Thoracic aorta (tissue), 2 donors: ENCODE measurements around the gene GRB14. TPM values are rescaled to one million over a fixed set of nuclear protein-coding genes. Genes with fewer than 3 reads are reported as not detected.

Experiments
- ATAC-seq: fragments of 150-250 bp; one replicate; pipeline ENCODE4 v1.8.0; 2017; ENCODE audit warnings: low read depth; ENCODE audit not compliant: insufficient number of reproducible peaks, low FRiP score
- DNase-seq: peaks from one replicate; pipeline ENCODE4 v3.0.0-alpha.2; 2020; ENCODE audit warnings: low spot score
- H3K27ac ChIP-seq, 2 donors: fragments of 200-600 bp; sonication (generic); 1 replicate in 1 of 2; 2 replicates in 1 of 2; pipeline ENCODE4 v1.5.1; 2016; ENCODE audit warnings: mild to moderate bottlenecking in 2 of 2, moderate library complexity in 2 of 2
- H3K27me3 ChIP-seq: fragments of 200-600 bp; sonication (generic); replicated peaks from 2 replicates; pipeline ENCODE4 v1.6.0; 2016; ENCODE audit warnings: mild to moderate bottlenecking; ENCODE audit not compliant: insufficient read depth
- H3K36me3 ChIP-seq: fragments of 200-600 bp; sonication (generic); one replicate; pipeline ENCODE4 v1.5.1; 2016
- H3K4me1 ChIP-seq, 2 donors: fragments of 200-600 bp; sonication (generic); 1 replicate in 1 of 2; 2 replicates in 1 of 2; pipeline versions ENCODE4 v1.5.1 to v1.6.0; 2016; ENCODE audit warnings: low read depth in 2 of 2, mild to moderate bottlenecking in 1 of 2; ENCODE audit not compliant: control insufficient read depth in 1 of 2
- H3K4me3 ChIP-seq: fragments of 200-600 bp; sonication (generic); 2 replicates; pipeline ENCODE4 v1.5.1; 2016; ENCODE audit warnings: mild to moderate bottlenecking
- H3K9me3 ChIP-seq: fragments of 200-600 bp; sonication (generic); 2 replicates; pipeline ENCODE4 v1.5.1; 2016
- total RNA-seq, 2 donors: library from RNA; depleted of rRNA; stranded (reverse); fragments of >200 nt; gene quantifications; one replicate each; pipeline versions ENCODE4 v1.1.0 to v1.2.3, GENCODE V29; 2016
- TF ChIP-seq, protein P1 (sequence below): fragments of 200-600 bp; sonication (generic); IDR thresholded peaks from one replicate; pipeline ENCODE4 v1.5.1; 2019; ENCODE audit warnings: antibody characterized with exemption

The GRB14 gene
- total RNA-seq, 2 donors from 2014 or later = 4.7 to 7.9 TPM

DNA sequence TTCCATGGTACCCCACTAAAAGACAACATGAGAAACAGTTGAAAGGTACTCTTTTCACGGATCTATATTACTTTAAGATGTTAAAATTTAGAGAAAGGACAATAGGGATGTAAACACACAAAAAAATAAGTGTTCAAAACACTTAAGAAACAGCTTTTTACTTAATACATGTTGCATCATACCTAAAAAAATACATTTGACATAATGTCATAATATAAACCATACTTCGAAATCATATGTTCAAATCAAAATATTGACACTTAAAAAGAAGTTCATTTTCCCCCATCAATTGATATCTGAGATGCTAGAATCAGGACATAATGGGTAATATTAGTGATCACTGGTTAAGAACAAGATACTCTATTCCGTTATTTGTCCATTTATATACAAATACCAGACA lies 124.9 kb downstream of the GRB14 start:
- TF ChIP-seq, protein P1, sequence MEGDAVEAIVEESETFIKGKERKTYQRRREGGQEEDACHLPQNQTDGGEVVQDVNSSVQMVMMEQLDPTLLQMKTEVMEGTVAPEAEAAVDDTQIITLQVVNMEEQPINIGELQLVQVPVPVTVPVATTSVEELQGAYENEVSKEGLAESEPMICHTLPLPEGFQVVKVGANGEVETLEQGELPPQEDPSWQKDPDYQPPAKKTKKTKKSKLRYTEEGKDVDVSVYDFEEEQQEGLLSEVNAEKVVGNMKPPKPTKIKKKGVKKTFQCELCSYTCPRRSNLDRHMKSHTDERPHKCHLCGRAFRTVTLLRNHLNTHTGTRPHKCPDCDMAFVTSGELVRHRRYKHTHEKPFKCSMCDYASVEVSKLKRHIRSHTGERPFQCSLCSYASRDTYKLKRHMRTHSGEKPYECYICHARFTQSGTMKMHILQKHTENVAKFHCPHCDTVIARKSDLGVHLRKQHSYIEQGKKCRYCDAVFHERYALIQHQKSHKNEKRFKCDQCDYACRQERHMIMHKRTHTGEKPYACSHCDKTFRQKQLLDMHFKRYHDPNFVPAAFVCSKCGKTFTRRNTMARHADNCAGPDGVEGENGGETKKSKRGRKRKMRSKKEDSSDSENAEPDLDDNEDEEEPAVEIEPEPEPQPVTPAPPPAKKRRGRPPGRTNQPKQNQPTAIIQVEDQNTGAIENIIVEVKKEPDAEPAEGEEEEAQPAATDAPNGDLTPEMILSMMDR = no peak
- H3K27me3 ChIP-seq = no peaks in the 10 kb centered on the region
- ATAC-seq (no peak), DNase-seq (no peak)
- H3K4me1 ChIP-seq = no peaks in the 10 kb centered on the region
- H3K27ac ChIP-seq = no peak overlapping the region
- H3K9me3 ChIP-seq = no peaks in the 10 kb centered on the region
- H3K4me3 ChIP-seq = no peak overlapping the region
- no peaks in the 10 kb centered on the region for H3K36me3 ChIP-seq

DNA sequence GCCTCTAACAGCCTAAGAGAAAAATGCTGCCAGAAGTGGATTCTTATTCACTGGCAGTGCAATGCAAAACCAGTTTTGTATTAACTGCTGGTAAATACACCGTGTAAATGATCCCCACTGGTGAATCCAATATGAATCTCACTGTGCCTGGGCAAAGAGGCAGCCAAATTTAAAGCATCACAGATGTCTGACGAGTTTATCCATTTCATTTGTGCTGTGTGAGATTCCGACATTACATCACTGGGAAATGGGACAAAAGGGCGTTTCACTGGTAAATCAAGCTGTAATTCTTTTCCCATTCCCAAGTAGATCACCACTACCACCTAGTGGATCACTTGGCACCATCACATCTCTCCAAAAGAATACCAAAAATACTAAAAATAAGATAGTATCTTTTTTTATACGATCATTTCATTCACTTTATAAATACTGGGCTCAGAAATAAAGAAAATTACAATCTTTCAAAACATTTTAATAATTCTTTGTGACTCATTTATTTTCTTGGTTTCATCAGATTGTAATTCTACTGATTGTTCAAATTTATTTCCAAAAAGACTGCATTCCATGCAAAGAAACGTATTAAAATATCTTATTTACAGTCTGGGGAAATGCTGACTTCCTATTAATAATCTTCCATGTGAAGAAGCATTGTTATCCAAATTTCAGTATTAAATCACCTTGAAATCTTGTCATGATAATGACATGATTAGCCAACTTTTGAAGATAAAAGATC lies 125.6 kb downstream of the GRB14 start:
- TF ChIP-seq, protein P1 = no peak
- DNase-seq (no peak), ATAC-seq (no peak)
- Histone ChIP-seq H3K27ac (no peak overlapping the region), H3K36me3 (no peaks in the 10 kb centered on the region), H3K9me3 (no peaks in the 10 kb centered on the region), H3K4me3 (no peak overlapping the region), H3K27me3 (no peaks in the 10 kb centered on the region), H3K4me1 (no peaks in the 10 kb centered on the region)

DNA sequence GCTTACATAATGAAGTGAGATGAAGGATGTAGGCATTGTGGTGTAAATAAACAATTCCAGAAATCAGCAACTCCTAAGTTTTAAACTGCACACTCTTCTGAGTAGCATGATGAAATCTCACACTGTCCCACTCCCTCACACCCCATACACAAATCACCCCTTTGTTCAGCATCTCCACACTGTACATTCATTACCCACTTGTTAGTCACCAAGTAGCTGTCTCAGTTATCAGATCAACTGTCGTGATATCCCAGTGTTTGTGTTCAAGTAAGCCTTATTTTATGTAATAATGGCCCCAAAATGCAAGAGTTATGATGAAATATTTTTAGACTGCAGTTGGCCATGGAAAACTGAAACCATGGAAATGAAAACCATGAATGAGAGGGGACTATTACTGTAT lies 135.7 kb downstream of the GRB14 start:
- DNase-seq (no peak), ATAC-seq (no peak)
- no peak overlapping the region for H3K4me3 ChIP-seq
- no peaks in the 10 kb centered on the region for H3K9me3 ChIP-seq
- H3K27me3 ChIP-seq = no peaks in the 10 kb centered on the region
- no peaks in the 10 kb centered on the region for H3K36me3 ChIP-seq
- no peak overlapping the region for H3K27ac ChIP-seq
- TF ChIP-seq, protein P1 = no peak
- no peaks in the 10 kb centered on the region for H3K4me1 ChIP-seq

DNA sequence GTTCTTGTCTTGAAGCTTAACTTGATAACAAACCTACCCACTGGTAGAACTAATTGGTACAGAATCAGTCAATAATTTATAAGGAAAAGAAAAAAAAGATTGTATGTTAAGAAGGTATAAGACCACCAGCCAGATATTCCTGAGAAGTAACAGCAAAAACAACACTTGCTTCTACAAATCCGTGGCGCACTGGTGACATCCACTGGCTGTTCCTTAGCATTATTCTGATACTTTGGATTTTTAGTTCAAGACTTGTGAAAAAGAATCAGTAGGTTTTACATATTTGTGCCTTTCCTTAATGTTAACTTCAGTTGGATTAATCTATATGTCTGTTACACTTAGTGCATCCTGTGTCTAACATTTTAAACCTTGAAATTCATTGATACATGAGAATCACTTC lies 141.8 kb downstream of the GRB14 start:
- Histone ChIP-seq H3K36me3 (no peaks in the 10 kb centered on the region), H3K27ac (no peak overlapping the region), H3K4me1 (no peaks in the 10 kb centered on the region), H3K27me3 (no peaks in the 10 kb centered on the region), H3K9me3 (no peaks in the 10 kb centered on the region), H3K4me3 (no peak overlapping the region)
- ATAC-seq (no peak), DNase-seq (no peak)
- TF ChIP-seq, protein P1 = peak; percentile 38

DNA sequence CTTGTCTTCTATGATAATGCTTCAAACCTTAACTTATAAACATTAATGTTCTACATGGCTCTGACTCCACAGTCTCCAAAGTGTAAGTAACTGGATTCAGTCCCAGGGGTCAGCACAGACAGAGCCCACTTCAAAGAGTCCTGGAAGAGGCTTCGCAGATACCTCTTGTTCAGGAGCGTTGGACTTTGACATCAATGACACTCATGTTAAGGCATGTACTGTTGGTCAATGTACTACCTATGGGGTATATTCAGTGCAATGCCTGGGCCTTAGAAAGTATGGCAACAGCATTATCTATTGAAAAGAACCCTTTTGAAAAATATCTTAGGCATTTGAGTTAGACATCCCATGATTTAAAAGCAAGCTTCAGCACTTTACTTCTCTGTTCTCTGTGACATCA lies 143.1 kb downstream of the GRB14 start:
- DNase-seq (no peak), ATAC-seq (no peak)
- H3K27ac ChIP-seq = no peak overlapping the region
- H3K4me1 ChIP-seq = no peaks in the 10 kb centered on the region
- no peaks in the 10 kb centered on the region for H3K9me3 ChIP-seq
- no peak overlapping the region for H3K4me3 ChIP-seq
- no peaks in the 10 kb centered on the region for H3K36me3 ChIP-seq
- TF ChIP-seq, protein P1 = no peak
- no peaks in the 10 kb centered on the region for H3K27me3 ChIP-seq
